Measurements from ENCODE around the gene PSMD8.
A peak's percentile ranks its signal among the peaks of the same experiment; 100 is the strongest.
"Not testable (repeated sequence)": the region's sequence is repeated elsewhere in the genome, so short reads cannot be mapped to it uniquely, and the experiment has no call there.

The PSMD8 gene

DNA sequence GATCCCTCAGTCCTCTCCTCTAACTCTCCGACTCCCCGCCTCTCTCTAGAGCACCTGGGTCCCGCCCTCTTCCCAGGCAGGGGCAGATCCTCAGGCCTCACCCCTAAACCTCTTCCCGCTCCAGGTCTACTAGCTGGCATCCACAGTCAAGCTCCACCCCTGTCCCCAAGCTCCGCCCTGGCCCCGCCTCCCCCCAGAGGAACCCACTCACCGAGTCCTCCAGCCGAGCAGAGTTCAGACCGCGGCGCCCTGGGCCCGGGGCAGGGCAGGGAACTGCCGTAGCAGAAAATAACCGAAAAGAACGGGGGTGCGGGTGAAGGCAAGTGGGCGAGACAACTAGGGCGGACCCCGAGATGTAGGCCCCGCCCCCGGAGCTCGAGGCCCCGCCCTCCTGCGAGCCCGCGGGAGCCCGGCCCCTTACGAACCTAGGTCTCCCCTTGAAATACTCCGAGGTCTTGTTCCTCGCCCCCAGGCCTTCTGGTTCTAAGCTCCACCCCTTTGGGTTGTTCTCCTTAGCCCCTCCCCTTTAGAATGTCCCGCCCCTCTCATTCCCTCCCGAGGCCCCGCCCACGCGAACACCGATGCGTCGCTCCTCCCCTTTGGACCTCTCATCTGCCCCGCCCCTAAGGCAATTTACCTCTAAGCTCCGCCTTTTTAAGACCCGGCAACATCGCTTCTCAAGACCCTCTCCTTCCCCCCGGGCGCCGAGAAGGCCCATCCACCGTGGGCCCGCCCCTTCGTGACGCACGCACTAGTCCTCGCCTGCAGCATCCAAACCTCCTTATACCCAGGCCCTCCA, 13.4 kb downstream of the PSMD8 start, which contains the start of gene GGN:
TSS of gene GGN (minus strand) at position 485 of the 799 bp plus-strand sequence. CDS start 773 bp downstream, outside the sequence.
- DNase-seq (ENCODE audit: low read depth) = peak; percentile 72

DNA sequence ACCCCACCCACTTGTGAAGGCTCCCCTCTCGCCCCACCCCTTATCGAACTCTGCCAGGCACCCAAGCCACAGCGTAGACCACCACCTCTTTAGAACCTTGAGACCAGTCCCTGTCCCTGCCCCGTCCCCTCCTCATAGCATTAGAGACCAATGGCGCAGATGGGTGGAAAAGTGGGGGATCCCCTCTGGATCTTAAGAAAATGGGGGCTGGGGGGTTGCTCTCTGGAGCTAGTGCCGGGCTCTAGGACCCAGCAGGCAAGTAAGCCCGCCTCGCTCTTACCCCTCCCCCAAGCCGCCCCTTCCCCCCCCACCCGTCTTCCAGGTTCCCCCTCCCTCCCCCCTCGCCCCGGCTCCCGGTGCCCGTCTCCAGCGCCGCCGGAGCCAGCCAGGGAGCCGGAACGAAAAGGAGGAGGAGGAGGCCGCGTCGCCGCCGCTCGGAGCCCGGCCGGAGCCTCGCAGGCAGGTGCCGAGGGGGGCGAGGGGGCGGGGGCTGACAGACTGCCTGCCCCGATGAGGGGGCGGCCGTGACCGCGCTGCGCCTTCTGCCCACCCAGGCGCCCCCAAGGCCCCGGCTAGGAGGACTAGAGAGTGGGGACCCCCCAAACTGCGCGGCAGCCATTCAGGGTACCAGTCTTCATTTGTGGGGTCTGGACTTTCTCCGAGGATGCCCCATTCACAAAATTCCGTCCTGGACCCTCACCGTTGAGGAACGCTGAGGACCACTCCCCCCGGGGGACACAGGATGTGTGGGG, 14.2 kb downstream of the PSMD8 start, which contains the start of gene SPRED3:
TSS of gene SPRED3 (plus strand) at position 349 of the 752 bp plus-strand sequence. CDS start 1,606 bp downstream, outside the sequence.
- DNase-seq (ENCODE audit: low read depth) = no peak

DNA sequence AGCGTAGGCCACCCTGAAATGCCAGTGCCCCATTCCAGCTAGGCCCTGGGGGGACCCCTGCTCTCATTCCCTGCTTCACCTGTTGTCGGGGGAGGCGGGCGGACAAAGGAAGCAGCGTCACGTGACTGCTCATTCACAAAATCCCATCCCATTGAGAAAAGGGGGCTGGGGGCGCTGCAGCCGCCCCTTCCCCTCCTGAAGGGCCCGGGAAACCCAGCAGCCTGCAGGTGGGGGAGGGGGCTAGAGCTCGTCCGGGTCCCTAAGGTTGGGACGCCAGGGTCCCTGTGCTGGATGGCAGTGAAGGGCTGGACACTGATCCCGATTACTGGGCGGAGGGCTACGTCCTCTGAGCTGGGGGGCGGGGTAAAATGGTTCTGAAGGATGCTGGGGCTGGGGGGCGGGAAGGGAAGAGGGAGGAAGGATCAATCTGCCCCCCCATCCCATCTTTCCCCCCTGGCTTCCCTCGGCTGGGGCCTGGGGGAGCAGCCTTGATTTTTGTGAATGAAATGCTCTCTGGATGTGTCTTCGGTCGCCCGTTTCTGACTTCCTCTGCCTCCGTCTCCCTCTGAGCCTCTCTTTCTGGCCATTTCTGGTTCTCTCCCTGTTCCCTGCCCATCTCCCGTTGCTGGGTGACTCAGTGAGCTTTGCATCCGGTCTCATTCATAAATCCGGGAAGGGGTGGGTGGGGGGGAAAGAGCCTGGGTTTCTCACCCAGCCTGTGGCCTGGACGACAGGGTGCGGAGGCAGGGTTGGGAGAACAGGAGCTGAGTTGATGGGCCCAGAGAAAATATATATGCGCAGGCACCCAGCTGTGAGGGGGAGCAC, 14.9 kb downstream of the PSMD8 start:
- no peak for DNase-seq (ENCODE audit: low read depth)

DNA sequence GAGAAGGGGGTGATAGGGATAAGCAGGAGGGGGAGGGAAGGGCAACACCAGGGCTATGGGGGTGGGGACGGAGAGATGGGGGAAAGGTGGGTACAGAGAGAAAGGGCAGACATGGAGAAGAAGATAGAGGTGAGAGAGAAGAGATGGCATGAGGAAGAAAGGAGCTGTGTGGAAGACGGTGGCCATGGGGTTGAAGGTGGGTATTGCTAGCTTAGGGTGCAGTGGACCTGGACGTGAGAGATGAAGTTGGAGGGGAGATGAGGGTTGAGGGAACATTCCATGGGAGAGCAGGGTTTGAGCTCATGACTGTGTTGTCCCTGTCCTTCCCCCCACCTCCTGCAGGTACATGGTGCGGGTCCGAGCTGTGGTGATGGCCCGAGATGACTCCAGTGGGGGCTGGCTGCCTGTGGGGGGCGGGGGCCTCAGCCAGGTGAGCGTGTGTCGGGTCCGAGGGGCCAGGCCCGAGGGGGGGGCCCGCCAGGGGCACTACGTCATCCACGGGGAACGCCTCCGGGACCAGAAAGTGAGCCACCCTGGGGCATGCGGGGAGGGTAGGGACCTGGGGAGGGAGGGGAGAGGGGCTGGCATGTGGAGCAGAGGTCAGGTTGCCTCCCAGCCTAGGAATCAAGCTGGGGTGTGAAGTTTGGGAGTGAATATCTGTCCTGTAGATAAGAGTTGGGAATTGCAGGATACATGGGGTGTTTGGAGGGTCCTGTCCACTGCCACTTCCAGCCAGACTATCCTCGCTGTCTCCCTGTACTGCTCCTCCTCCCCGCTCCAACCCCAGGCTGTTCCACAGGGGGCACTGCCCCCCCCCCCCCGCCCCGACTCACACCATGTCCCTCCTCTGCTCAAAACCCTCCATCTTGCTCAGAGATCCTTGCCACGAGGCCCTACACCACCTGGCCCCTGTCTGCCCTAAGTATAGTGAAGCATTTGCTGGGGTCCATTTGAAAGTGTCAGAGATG, 15.9 kb downstream of the PSMD8 start:
- DNase-seq (ENCODE audit: low read depth) = no peak

DNA sequence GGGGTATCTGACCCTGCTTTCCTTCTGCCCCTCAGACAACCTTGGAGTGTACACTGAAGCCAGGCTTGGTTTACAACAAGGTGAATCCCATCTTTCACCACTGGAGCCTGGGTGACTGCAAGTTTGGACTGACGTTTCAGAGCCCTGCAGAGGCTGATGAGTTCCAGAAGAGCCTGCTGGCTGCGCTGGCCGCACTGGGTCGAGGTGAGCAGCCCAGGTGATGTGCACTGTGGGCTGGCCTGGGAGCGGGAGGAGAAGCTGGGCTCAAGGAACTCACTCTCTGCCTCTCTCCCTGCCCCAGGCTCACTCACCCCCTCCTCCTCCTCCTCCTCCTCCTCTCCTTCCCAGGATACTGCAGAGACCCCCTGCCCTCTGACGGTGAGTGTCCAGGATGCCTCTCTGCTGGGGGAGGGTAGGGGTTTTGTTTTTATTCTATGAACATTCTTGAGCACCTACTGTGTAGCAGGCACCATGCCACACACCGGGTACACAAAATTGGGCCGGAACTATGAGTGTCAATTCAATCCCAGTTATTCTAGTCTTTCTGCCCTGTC, 17.6 kb downstream of the PSMD8 start:
- no peak for DNase-seq (ENCODE audit: low read depth)

DNA sequence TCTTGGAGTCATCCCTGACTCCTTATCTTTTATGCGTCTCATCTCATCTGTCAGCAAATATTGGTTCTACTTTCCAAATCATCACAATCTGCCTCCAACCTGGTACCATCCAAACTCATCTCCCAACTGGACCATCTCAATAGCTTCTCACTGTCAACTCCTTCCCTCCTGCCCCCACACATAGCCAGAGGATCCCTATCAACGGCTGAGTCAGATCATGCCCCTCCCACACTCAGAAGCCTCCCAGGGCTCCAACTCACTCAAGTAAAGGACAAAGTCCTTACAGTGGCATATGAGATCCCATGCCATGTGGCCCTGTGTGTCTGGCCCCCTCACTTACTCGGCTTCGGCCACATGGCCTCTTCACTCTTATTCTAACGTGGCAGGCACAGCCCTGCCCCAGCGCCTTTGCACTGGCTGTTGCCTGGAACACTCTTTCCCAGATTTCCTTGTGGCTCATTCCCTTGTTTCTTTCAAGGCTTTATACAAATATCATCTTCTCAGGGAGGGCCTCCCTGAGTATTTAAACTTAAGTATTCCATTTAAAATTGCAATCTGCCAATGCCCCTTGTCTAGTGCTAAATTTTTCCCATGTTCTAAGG, 18.4 kb downstream of the PSMD8 start:
- no peak for DNase-seq (ENCODE audit: low read depth)

DNA sequence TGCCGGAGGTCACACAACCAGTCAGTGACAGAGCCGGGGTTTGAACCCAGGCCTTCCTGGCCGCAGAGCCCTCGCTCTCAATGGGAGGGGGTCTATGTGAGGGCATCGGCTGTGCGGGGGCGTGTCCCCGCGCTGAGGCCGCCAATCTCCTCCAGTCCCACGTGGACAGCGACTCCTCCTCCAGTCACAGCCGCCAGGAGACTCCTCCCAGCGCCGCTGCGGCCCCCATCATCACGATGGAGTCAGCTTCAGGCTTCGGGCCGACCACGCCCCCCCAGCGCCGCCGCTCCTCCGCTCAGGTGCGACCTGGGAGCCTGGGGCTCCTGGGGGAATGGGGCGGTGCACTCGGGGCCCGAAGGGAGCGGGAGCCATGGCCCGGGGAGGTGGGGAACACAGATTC, 20.1 kb downstream of the PSMD8 start:
- peak; percentile 51 for DNase-seq (ENCODE audit: low read depth)

DNA sequence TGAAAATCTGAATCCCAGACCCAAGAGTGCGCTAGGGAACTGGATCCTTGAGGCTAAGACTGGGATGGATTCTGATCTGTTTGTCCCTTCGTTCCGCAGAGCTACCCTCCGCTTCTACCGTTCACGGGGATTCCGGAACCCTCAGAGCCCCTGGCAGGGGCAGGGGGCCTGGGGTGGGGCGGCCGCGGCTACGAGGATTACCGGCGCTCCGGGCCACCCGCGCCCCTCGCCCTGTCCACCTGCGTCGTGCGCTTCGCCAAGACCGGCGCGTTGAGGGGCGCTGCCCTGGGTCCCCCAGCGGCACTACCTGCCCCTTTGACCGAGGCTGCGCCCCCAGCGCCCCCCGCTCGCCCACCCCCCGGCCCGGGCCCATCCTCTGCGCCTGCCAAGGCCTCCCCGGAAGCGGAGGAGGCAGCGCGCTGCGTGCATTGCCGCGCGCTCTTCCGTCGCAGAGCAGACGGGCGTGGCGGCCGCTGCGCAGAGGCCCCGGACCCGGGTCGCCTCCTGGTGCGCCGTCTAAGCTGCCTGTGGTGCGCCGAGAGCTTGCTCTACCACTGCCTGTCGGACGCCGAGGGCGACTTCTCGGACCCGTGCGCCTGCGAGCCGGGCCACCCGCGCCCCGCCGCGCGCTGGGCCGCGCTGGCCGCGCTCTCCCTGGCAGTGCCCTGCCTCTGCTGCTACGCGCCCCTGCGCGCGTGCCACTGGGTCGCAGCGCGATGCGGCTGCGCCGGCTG, 21.2 kb downstream of the PSMD8 start:
- peak; percentile 31 for DNase-seq (ENCODE audit: low read depth)

DNA sequence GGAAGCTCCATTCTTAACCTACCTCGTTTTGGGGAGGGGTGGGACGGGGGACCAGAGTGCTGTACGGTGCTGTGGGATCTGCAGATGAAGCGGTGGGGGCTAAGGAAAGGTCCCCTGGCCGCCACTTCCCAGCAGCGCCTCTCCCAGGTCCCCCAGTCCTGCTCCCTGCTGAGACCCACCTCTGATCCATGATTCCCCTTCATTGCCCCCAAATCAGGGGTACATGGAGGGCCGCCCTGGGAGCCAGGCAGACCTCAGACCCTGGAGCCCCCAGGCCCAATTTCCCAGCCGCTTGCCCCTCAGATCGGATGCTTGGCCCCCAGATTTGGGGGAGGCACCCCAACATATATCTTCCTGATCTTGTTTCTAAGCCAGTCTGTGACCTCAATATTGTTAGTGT, 24.7 kb downstream of the PSMD8 start:
- no peak for DNase-seq (ENCODE audit: low read depth)

DNA sequence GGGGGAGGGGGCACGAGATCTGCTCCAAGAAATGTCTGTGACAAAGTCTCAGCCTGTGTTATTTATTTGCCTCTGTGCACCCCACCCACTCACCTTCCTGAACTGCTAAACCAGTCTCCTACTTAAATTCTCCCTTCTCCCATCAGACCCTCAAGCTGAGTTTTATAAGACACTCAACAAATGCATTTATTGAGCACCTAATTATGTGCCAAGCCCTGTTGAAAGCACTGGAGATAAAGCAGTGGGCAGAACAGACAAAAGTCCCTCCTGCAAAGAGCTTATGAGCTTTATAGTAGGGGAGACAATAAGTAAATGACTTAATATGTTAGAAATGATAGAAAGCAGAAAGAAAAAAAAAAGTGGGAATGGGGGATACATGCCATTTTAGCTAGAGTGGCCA, 25.2 kb downstream of the PSMD8 start:
- no peak for DNase-seq (ENCODE audit: low read depth)

DNA sequence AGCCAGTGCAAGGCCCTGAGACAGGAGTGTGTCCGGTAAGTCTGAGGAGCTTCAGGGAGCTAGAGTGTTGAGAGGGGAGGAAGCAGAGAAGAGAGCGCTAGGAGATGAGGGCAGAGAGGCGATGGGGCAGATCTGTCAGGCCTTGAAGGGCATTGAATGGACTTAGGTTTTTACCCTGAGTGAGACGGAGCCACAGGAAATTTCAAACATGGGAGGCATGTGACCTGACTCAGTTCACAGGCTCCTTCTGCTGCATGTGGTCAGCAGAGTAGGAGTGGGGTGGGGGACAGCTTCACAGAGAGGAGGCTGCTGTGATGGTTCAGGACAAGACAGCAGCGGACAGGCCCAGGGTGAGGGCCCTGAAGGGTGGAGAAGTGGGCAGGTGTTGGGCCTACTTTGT, 26.0 kb downstream of the PSMD8 start:
- no peak for DNase-seq (ENCODE audit: low read depth)

DNA sequence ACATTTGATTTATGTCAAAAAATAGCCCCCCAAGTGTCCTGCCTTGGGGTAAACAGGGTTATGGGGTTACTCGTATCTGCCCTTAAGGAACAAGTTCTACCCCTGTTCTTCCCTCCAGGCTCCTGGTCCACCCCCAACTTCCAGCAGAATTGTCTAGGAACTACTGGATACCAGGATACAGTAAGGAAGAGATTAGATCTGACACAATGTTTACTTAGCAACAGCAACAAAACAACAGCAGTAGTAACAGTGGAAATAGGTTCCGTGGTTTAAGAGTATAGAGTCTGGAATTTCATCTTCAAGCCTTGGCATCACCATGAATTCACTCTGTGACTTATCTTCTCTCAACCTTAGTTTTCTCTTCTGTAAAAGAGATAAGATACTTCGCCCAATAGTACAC, 26.8 kb downstream of the PSMD8 start:
- no peak for DNase-seq (ENCODE audit: low read depth)

DNA sequence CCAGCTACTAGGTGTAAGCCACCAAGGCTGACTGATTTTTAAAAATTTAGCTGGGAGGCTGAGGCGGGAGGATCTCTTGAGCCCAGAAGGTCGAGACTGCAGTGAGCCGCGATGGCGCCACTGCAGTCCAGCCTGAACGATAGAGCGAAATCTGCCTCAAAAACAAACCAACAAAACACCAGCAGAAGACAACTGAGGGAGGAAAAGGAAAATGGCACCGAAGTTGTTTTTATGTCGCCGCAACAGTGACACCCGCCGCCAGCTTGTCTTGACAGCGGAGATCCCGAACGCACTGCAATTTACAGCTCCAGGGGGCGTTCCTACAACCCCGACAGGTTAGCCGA, 28.2 kb downstream of the PSMD8 start:
- no peak for DNase-seq (ENCODE audit: low read depth)

DNA sequence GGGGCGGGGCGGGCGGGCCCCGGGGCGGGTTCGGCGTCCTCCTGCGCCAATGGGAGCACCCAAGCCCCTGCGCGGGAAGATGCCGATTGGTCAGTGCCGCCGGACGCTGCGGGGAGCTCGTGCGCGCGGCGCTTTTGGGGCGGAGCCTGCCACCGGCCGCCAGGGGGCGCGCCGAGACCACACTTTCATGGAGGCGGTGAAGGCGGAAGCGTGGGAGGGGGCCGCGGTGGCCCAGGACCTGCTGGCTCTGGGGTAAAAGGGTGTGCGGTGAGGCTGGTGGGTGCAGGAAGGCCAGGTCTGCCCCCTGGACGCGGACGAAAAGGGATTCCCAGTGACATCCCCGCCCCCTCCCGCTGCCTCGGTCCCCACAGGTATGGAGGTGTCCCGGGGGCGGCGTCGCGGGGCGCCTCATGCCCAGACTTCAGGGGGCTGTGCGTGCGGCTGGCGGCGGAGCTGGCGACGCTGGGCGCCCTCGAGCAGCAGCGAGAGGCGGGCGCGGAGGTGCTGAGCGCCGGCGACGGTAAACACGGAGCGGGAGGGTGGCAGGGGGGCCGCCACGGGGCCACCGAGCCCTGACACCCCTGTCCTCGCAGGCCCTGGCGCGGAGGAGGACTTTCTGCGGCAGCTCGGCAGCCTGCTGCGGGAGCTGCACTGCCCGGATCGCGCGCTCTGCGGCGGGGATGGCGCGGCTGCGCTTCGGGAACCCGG, 28.8 kb downstream of the PSMD8 start, which contains the start of gene FAM98C:
TSS of gene FAM98C (plus strand) at position 127 of the 708 bp plus-strand sequence. CDS start at position 188, 61 bp downstream.
- DNase-seq (ENCODE audit: low read depth) = peak; percentile 96

DNA sequence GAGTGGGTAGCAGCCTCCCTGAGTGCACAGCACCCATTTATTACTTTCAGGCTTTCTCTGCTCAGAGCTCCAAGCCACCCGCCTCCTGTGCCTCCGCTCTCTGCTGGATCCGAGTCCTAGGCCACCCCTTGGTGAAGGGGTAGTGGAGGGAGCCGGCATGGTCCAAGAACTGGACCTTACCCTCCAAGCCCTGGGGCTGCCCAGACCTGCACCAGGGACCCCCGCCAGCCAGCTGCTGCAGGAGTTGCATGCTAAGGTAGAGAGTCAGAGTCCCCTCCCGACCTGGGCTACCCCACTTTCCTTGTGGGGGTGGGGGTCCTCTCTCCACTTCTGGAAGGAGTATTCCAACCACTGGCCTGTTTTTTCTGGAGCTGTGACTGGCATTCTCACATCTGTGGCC, 30.5 kb downstream of the PSMD8 start:
- DNase-seq (ENCODE audit: low read depth) = no peak

DNA sequence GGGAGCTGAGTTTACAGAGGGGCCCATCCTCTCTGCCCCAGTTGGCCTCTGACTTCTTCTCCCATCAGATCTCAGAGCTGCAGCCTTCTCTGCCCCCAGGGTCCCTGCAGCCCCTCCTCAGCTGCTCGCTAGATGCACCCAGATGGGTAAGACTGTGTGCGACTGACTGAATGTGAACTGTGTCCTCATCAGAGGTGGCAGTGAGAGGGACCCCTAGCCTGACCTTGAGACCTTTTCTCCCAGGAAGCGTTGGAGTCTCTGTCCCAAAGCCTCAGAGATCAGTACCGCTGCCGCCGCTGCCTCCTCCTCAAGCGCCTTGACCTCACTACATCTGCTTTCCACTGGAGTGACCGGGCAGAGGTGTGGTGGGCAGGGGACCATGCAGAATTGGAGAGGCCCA, 30.9 kb downstream of the PSMD8 start:
- DNase-seq (ENCODE audit: low read depth) = no peak

DNA sequence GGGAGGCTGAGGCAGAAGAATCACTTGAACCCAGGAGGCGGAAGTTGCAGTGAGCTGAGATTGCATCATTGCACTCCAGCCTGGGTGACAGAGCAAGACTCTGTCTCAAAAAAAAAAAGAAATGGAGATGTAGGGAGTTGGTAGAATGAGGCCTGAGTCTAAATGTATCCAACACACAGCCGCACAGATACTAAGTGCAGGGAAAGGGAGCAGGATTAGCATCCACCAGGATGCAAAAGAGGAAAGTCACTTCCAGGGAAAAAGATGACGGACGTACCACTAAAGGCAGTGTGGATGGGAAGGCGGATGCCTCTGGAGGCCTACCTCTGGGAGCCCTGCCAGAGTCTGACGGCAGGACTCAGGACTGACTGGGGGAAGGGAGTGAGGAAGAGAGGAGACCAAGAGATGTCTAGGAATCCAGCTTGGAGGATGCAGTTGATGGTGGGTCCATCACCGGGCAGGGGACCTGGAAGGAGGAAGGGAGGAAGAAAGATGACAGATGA, 35.3 kb downstream of the PSMD8 start:
- DNase-seq (ENCODE audit: low read depth) = no peak

DNA sequence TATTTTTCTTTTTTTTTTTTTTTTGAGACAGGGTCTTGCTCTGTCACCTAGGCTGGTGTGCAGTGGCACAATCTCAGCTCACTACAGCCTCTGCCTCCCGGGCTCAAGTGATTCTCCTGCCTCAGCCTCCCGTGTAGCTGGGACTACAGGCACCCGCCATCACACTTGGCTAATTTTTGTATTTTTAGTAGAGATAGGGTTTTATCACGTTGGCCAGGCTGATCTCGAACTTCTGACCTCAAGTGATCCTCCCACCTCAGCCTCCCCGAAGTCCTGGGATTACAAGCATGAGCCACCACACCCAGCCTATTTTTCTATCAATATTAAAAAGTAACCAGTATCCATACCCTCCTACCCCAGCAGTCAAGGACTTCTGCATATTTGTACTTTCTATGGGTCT, 36.0 kb downstream of the PSMD8 start:
- DNase-seq (ENCODE audit: low read depth) = not testable (repeated sequence)
